22Rv1 (cell line): ENCODE measurements around the gene SASH1.

Experiments used
- CTCF ChIP-seq: fragments of 450-650 bp; IDR thresholded peaks from 2 replicates; pipeline ENCODE4 v1.5.1; 2017; ENCODE audit warnings: mild to moderate bottlenecking
- ZFX ChIP-seq: fragments of 450-650 bp; IDR thresholded peaks from 2 replicates; pipeline ENCODE4 v1.6.1; 2017; ENCODE audit warnings: antibody characterized with exemption, borderline replicate concordance

- TF ChIP-seq CTCF (no peak), ZFX (no peak)
Measured at GRCh38 chr6:148436466-148436865, 93.8 kb downstream of the SASH1 start.
